Vagina (tissue), 2 donors: ENCODE data around the gene CHD1L. TPM values are rescaled to one million over a fixed set of nuclear protein-coding genes. Genes with fewer than 3 reads are reported as not detected.

Source experiments
- DNase-seq, 2 donors: peaks; one replicate each; pipeline ENCODE4 v3.0.0-alpha.2; 2017; ENCODE audit errors: extremely low spot score in 2 of 2
- H3K27ac ChIP-seq: fragments of 200-600 bp; sonication (generic); one replicate; pipeline ENCODE4 v1.5.1; 2019
- H3K27me3 ChIP-seq: fragments of 200-600 bp; sonication (generic); one replicate; pipeline ENCODE4 v1.5.1; 2019
- H3K36me3 ChIP-seq, 2 donors: fragments of 200-600 bp; sonication (generic); one replicate each; pipeline ENCODE4 v1.5.1; 2017 to 2019
- H3K4me1 ChIP-seq: fragments of 200-600 bp; sonication (generic); one replicate; pipeline ENCODE4 v1.5.1; 2019
- H3K4me3 ChIP-seq, 2 donors: fragments of 200-600 bp; sonication (generic); 1 replicate in 1 of 2; 2 replicates in 1 of 2; pipeline ENCODE4 v1.5.1; 2016 to 2019
- H3K9me3 ChIP-seq: fragments of 200-600 bp; sonication (generic); one replicate; pipeline ENCODE4 v1.5.1; 2019
- POLR2A ChIP-seq, 2 donors: fragments of 450-650 bp; IDR thresholded peaks; one replicate each; pipeline ENCODE4 v1.6.1; 2017; ENCODE audit warnings: antibody characterized with exemption in 2 of 2, mild to moderate bottlenecking in 2 of 2, moderate library complexity in 2 of 2
- POLR2AphosphoS5 ChIP-seq, 2 donors: sonication (generic); formaldehyde crosslinking; IDR thresholded peaks; one replicate each; pipeline ENCODE4 v1.9.0; 2017; ENCODE audit warnings: antibody characterized with exemption in 2 of 2, mild to moderate bottlenecking in 2 of 2, low read depth in 1 of 2; ENCODE audit not compliant: insufficient read depth in 1 of 2
- intact Hi-C: fragments of 100-400 bp; cut with DNase I; formaldehyde crosslinking; loops from one replicate; pipeline ENCODE4 v1.15.1; 2023
- total RNA-seq: library from RNA; depleted of rRNA; stranded (reverse); fragments of >200 nt; gene quantifications from one replicate; pipeline ENCODE4 v1.2.3, GENCODE V29; 2016
- TF ChIP-seq, protein P1 (sequence below), 3 experiments: fragments of 450-650 bp in 2 of 3; fragments of 200-600 bp in 1 of 3; sonication (generic) in 1 of 3; IDR thresholded peaks; one replicate each; pipeline ENCODE4 v1.5.1; 2017 to 2019; ENCODE audit warnings: antibody characterized with exemption in 3 of 3, mild to moderate bottlenecking in 2 of 3, moderate library complexity in 2 of 3

Gene CHD1L
- total RNA-seq, 1 donor from 2014 or later: 22.3 TPM

DNA sequence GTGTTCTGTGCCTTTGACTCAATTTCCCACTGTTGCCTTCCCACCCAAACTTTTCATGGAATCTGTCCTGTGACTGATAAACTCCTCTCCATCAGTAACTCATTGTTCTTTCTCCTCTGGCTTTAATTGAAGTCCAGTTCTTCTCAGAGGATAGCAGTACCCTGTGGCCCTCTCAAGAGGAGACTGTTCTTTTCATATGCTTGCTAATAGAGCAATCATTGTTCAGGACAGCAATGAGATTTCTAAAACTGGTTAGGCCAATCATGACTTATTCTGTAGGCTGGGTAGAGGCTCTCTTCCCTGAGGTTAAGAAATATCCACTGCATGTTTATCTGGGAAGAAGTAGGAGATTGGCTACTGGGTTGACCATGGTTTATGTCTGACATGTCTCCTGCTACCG is 98.8 kb downstream of the CHD1L start:
- H3K4me1 ChIP-seq: no peaks in the 10 kb centered on the region
- H3K4me3 ChIP-seq: no peak overlapping the region
- TF ChIP-seq POLR2AphosphoS5 (IDR thresholded peaks at IDR 0.05; ENCODE audit: insufficient read depth in 1 of 2, low read depth in 1 of 2) (no peak), POLR2A (IDR thresholded peaks at IDR 0.05) (no peak)
- TF ChIP-seq, protein P1, sequence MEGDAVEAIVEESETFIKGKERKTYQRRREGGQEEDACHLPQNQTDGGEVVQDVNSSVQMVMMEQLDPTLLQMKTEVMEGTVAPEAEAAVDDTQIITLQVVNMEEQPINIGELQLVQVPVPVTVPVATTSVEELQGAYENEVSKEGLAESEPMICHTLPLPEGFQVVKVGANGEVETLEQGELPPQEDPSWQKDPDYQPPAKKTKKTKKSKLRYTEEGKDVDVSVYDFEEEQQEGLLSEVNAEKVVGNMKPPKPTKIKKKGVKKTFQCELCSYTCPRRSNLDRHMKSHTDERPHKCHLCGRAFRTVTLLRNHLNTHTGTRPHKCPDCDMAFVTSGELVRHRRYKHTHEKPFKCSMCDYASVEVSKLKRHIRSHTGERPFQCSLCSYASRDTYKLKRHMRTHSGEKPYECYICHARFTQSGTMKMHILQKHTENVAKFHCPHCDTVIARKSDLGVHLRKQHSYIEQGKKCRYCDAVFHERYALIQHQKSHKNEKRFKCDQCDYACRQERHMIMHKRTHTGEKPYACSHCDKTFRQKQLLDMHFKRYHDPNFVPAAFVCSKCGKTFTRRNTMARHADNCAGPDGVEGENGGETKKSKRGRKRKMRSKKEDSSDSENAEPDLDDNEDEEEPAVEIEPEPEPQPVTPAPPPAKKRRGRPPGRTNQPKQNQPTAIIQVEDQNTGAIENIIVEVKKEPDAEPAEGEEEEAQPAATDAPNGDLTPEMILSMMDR (IDR thresholded peaks at IDR 0.05): no peak
- H3K27me3 ChIP-seq: no peaks in the 10 kb centered on the region
- no peaks in the 10 kb centered on the region for H3K36me3 ChIP-seq
- no peak for DNase-seq
- intact Hi-C loops: no loop called here
- no peak overlapping the region for H3K27ac ChIP-seq
- H3K9me3 ChIP-seq: no peaks in the 10 kb centered on the region

Other genes starting within 250 kb of the CHD1L start
- 25.0 TPM for gene PRKAB2, start 70.2 kb upstream of the CHD1L start, total RNA-seq
- gene FMO5, start 17.3 kb upstream of the CHD1L start, total RNA-seq: 3.4 TPM